ENCODE data around the gene LAT.

Gene LAT

GRCh38 chr16:29025218-29025617, 40.4 kb downstream of the LAT start:
- H3K4me1 ChIP-seq (ENCODE audit: insufficient read depth, low read length) = no peaks in the 10 kb centered on the region
- H2AFZ ChIP-seq (ENCODE audit: low read depth, low read length) = no peak overlapping the region
- H3K27me3 ChIP-seq (ENCODE audit: insufficient read depth, low read length) = peaks cover 4% of the 10 kb centered on the region
- H3K9me3 ChIP-seq (ENCODE audit: low read length) = no peaks in the 10 kb centered on the region
- H3K4me3 ChIP-seq (ENCODE audit: low read length) = no peak overlapping the region
- no peaks in the 10 kb centered on the region for H3K36me3 ChIP-seq (ENCODE audit: insufficient read depth, low read length)

DNA sequence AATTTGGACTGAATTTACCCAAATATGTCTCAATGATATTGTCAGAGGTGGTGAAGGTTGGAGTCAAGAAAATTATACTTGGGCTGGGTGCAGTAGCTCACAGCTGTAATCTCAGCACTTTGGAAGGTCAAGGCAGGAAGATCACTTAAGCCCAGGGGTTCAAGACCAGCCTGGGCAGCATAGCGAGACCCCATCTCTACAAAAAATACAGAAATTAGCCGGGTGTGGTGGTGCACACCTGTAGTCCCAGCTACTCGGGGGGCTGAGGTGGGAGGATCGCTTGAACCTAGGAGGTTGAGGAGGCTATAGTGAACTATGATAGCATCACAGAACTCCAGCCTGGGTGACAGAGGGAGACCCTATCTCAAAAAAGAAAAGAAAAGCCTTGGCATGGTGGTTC, 40.9 kb downstream of the LAT start:
- Histone ChIP-seq H3K27me3 (ENCODE audit: insufficient read depth, low read length) (peaks cover 4% of the 10 kb centered on the region), H3K36me3 (ENCODE audit: insufficient read depth, low read length) (no peaks in the 10 kb centered on the region), H3K9me3 (ENCODE audit: low read length) (no peaks in the 10 kb centered on the region), H3K4me1 (ENCODE audit: insufficient read depth, low read length) (no peaks in the 10 kb centered on the region), H3K4me3 (ENCODE audit: low read length) (no peak overlapping the region), H2AFZ (ENCODE audit: low read depth, low read length) (no peak overlapping the region)

GRCh38 chr16:29028457-29029167, 43.8 kb downstream of the LAT start:
- Histone ChIP-seq H3K4me3 (ENCODE audit: low read length) (no peak overlapping the region), H3K27me3 (ENCODE audit: insufficient read depth, low read length) (peaks cover 4% of the 10 kb centered on the region), H3K36me3 (ENCODE audit: insufficient read depth, low read length) (no peaks in the 10 kb centered on the region), H3K9me3 (ENCODE audit: low read length) (no peaks in the 10 kb centered on the region), H3K4me1 (ENCODE audit: insufficient read depth, low read length) (no peaks in the 10 kb centered on the region), H2AFZ (ENCODE audit: low read depth, low read length) (no peak overlapping the region)

DNA sequence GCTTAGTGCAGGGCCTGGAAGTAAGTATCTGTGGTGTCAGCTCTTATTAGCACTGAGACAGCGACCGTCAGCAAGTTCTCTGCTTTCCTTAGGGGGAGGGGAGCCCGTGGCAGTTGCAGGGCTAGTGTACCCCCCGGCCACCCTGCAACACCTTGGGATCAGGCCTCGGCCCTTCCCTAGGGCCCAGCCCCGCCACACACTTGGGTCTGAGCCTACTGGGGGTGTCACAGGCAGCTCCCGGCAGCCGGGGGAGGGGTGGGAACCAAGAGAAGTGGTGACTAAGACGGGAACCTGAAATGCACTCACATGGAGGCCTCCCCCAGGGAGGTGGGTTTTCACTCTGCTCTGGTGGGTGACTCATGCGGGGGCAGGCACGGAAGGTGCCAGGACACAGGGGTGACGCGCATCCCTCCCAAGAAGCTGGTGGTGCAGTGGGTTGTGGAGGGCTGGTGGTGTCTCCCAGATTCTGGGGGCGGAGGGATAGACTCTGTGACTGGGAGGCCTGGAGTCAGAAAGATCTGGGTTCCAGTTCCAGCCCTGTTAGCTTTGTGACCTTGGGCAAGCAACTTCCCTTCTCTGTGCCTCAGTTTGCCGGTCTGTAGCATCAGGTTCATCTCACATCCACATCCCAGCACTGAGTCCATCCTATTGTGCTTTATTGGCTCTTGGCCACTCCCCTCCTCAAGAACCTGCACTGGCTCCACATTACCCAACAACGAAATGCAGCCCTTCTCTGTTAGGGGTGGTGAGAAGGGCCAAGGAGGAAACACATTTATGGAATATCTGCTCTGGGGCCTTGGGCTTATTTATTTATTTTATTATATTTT, 44.5 kb downstream of the LAT start:
- Histone ChIP-seq H2AFZ (ENCODE audit: low read depth, low read length) (no peak overlapping the region), H3K4me1 (ENCODE audit: insufficient read depth, low read length) (no peaks in the 10 kb centered on the region), H3K36me3 (ENCODE audit: insufficient read depth, low read length) (no peaks in the 10 kb centered on the region), H3K27me3 (ENCODE audit: insufficient read depth, low read length) (peaks cover under 1% of the 10 kb centered on the region), H3K9me3 (ENCODE audit: low read length) (no peaks in the 10 kb centered on the region), H3K4me3 (ENCODE audit: low read length) (no peak overlapping the region)

GRCh38 chr16:29030086-29030840, 45.4 kb downstream of the LAT start:
- H3K4me1 ChIP-seq (ENCODE audit: insufficient read depth, low read length) = no peaks in the 10 kb centered on the region
- H3K27me3 ChIP-seq (ENCODE audit: insufficient read depth, low read length) = no peaks in the 10 kb centered on the region
- H3K36me3 ChIP-seq (ENCODE audit: insufficient read depth, low read length) = no peaks in the 10 kb centered on the region
- no peak overlapping the region for H3K4me3 ChIP-seq (ENCODE audit: low read length)
- no peak overlapping the region for H2AFZ ChIP-seq (ENCODE audit: low read depth, low read length)
- H3K9me3 ChIP-seq (ENCODE audit: low read length) = no peaks in the 10 kb centered on the region
